GM12873 (cell line): Measurements from ENCODE around the gene DIPK2A.
A peak's percentile ranks its signal among the peaks of the same experiment; 100 is the strongest.

Experiments used
- CTCF ChIP-seq: IDR thresholded peaks from 2 replicates; pipeline ENCODE4 v1.5.1; 2012; ENCODE audit warnings: low read depth, mild to moderate bottlenecking, moderate library complexity, low read length, control low read depth; ENCODE audit not compliant: insufficient read depth; ENCODE audit errors: missing control alignments

The DIPK2A gene

GRCh38 chr3:143951351-143951971 lies 20.2 kb upstream of the DIPK2A start:
- peak; percentile 69 for TF ChIP-seq CTCF

GRCh38 chr3:143952569-143953072 lies 19.0 kb upstream of the DIPK2A start:
- peak; percentile 31 for TF ChIP-seq CTCF

- TF ChIP-seq CTCF = no peak
Observed at GRCh38 chr3:143955113-143955512, 16.5 kb upstream of the DIPK2A start.

- no peak for TF ChIP-seq CTCF
Observed at GRCh38 chr3:143956838-143957237, 14.8 kb upstream of the DIPK2A start.

GRCh38 chr3:143957453-143957852 lies 14.2 kb upstream of the DIPK2A start:
- TF ChIP-seq CTCF = no peak

GRCh38 chr3:143958966-143959365 lies 12.7 kb upstream of the DIPK2A start:
- no peak for TF ChIP-seq CTCF

- no peak for TF ChIP-seq CTCF
Observed at GRCh38 chr3:143961342-143961741, 10.3 kb upstream of the DIPK2A start.
